SU-DHL-6 (cell line): ENCODE results near the gene PCAT6.

Experiments used
- EZH2phosphoT487 ChIP-seq: fragments of 200-600 bp; sonication (generic), shearing (Covaris generic); conservative IDR thresholded peaks from 2 replicates; pipeline ENCODE4 v1.6.1; 2018; ENCODE audit warnings: mild to moderate bottlenecking, antibody characterized with exemption, low read length, moderate library complexity, mixed read lengths
- TF ChIP-seq, protein P1 (sequence below): fragments of 200-600 bp; sonication (generic); IDR thresholded peaks from one replicate; pipeline ENCODE4 v1.5.1; 2017; ENCODE audit warnings: antibody characterized with exemption, mild to moderate bottlenecking, low read length, moderate library complexity; ENCODE audit not compliant: insufficient read depth, poor library complexity, severe bottlenecking

DNA sequence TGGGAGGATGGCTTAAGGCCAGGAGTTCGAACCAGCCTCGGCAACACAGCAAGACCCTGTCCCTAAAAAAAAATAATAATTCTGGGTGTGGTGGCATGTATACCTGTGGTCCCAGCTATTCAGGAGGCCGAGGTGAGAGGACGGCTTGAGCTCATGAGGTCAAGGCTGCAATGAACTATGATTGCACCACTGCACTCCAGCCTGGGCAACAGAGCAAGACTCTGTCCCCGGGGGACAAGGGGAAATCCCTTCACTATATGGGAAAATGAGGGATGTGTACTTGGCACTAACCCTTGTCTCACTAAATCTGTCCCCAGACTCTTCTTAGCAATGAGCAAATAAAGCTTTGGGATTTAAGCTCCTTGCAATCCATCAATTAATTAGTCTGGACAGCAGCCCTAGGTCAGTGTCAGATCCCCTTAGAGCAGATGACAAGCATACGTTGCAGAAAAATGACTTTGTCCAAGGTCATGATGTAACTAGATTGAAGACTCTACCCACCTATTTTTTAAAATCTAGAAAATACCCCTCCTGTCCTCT is 11.9 kb upstream of the PCAT6 start:
- no peak for TF ChIP-seq EZH2phosphoT487
- TF ChIP-seq, protein P1, sequence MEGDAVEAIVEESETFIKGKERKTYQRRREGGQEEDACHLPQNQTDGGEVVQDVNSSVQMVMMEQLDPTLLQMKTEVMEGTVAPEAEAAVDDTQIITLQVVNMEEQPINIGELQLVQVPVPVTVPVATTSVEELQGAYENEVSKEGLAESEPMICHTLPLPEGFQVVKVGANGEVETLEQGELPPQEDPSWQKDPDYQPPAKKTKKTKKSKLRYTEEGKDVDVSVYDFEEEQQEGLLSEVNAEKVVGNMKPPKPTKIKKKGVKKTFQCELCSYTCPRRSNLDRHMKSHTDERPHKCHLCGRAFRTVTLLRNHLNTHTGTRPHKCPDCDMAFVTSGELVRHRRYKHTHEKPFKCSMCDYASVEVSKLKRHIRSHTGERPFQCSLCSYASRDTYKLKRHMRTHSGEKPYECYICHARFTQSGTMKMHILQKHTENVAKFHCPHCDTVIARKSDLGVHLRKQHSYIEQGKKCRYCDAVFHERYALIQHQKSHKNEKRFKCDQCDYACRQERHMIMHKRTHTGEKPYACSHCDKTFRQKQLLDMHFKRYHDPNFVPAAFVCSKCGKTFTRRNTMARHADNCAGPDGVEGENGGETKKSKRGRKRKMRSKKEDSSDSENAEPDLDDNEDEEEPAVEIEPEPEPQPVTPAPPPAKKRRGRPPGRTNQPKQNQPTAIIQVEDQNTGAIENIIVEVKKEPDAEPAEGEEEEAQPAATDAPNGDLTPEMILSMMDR: no peak
